Natural killer cell (primary cell): ENCODE results near the gene CHST7. TPM values are rescaled to one million over a fixed set of nuclear protein-coding genes. Genes with fewer than 3 reads are reported as not detected.

Experiments
- ATAC-seq, 3 donors: fragments of 150-1000 bp in 2 of 3; fragments of 200-7000 bp in 1 of 3; cut with Tn5 transposase; 1 replicate in 1 of 3; 2 replicates in 2 of 3; pipeline ENCODE4 v1.10.0; 2021; ENCODE audit warnings: mild to moderate bottlenecking in 2 of 3, moderate library complexity in 2 of 3
- DNase-seq, 2 donors: peaks; one replicate each; pipeline versions ENCODE4 v3.0.0 to v3.0.0-alpha.2; 2013 to 2021; ENCODE audit warnings: mixed read lengths in 1 of 2
- H3K27ac ChIP-seq: one replicate; pipeline ENCODE4 v1.5.1; 2013; ENCODE audit warnings: mild to moderate bottlenecking, low read length
- H3K27me3 ChIP-seq: one replicate; pipeline ENCODE4 v1.6.1; 2013; ENCODE audit warnings: low read length; ENCODE audit not compliant: control insufficient read depth, insufficient read depth
- H3K36me3 ChIP-seq: one replicate; pipeline ENCODE4 v1.6.1; 2013; ENCODE audit warnings: low read length; ENCODE audit not compliant: control insufficient read depth, insufficient read depth
- H3K4me1 ChIP-seq: one replicate; pipeline ENCODE4 v1.6.1; 2013; ENCODE audit warnings: low read length; ENCODE audit not compliant: control insufficient read depth, insufficient read depth
- H3K4me3 ChIP-seq: one replicate; pipeline ENCODE4 v1.5.1; 2013; ENCODE audit warnings: low read length
- H3K9me3 ChIP-seq: one replicate; pipeline ENCODE4 v1.6.1; 2013; ENCODE audit warnings: low read length; ENCODE audit not compliant: control insufficient read depth, insufficient read depth
- H3K27ac Mint-ChIP-seq, 2 donors: one replicate each; pipeline ENCODE4 v1.8.0; 2022; ENCODE audit warnings: mild to moderate bottlenecking in 2 of 2, mixed read lengths in 2 of 2, moderate library complexity in 1 of 2
- H3K27me3 Mint-ChIP-seq, 2 donors: one replicate each; pipeline ENCODE4 v1.8.0; 2022; ENCODE audit warnings: low read depth in 2 of 2, mixed read lengths in 2 of 2
- H3K36me3 Mint-ChIP-seq: one replicate; pipeline ENCODE4 v1.8.0; 2022; ENCODE audit warnings: mixed read lengths
- H3K4me1 Mint-ChIP-seq, 2 donors: one replicate each; pipeline ENCODE4 v1.8.0; 2022; ENCODE audit warnings: mixed read lengths in 2 of 2
- H3K4me3 Mint-ChIP-seq: one replicate; pipeline ENCODE4 v1.8.0; 2022; ENCODE audit warnings: mild to moderate bottlenecking, moderate library complexity, mixed read lengths
- H3K9me3 Mint-ChIP-seq, 2 donors: one replicate each; pipeline ENCODE4 v1.8.0; 2022; ENCODE audit warnings: mixed read lengths in 2 of 2
- CTCF ChIP-seq: fragments of 200-600 bp; IDR thresholded peaks from one replicate; pipeline ENCODE4 v1.8.0; 2022; ENCODE audit warnings: antibody characterized with exemption
- WGBS: methylation state at CpG from one replicate; pipeline ENCODE4 v1.1.7; 2013; ENCODE audit warnings: missing lambda C conversion rate; ENCODE audit not compliant: insufficient coverage; 5-methylcytosine and 5-hydroxymethylcytosine counted together
- intact Hi-C: fragments of 100-400 bp; cut with micrococcal nuclease; formaldehyde crosslinking; loops from one replicate; pipeline ENCODE4 v1.14.2; 2022
- total RNA-seq, 4 donors: library from RNA; stranded (reverse); fragments of 120-200 nt in 1 of 4; gene quantifications; one replicate each; pipeline versions ENCODE4 v1.2.3 to v1.2.4, GENCODE V29; 2013 to 2022

Gene CHST7
- total RNA-seq, 3 donors from 2014 or later (not counting 1 experiment from before 2014, with no cell fraction given) = 8.7 to 15.9 (median 11.8) TPM

GRCh38 chrX:46559062-46559461 lies 14.5 kb upstream of the CHST7 start:
- peaks cover 0 to 7% of the 10 kb centered on the region in 2 donors for H3K27me3 Mint-ChIP-seq
- H3K4me3 Mint-ChIP-seq = no peak overlapping the region
- ATAC-seq = no peak
- H3K4me3 ChIP-seq = no peak overlapping the region
- 95% methylated on average over 3 of the region's 3 CpGs for WGBS
- no peak for TF ChIP-seq CTCF
- H3K27me3 ChIP-seq = no peaks in the 10 kb centered on the region
- no peak overlapping the region for H3K27ac Mint-ChIP-seq
- peaks cover 12% of the 10 kb centered on the region for H3K4me1 ChIP-seq
- no peaks in the 10 kb centered on the region for H3K9me3 ChIP-seq
- H3K27ac ChIP-seq = no peak overlapping the region
- DNase-seq = no peak
- intact Hi-C loops = no loop called here
- H3K4me1 Mint-ChIP-seq = peaks cover 16% of the 10 kb centered on the region in 2 donors
- no peaks in the 10 kb centered on the region for H3K36me3 ChIP-seq
- H3K36me3 Mint-ChIP-seq = no peaks in the 10 kb centered on the region
- no peaks in the 10 kb centered on the region for H3K9me3 Mint-ChIP-seq

- peak overlapping the region; percentile 9 to 82 for H3K27ac Mint-ChIP-seq
- H3K4me1 Mint-ChIP-seq = peaks cover 16% of the 10 kb centered on the region in 2 donors
- peak overlapping the region; percentile 35 for H3K4me3 Mint-ChIP-seq
- no peaks in the 10 kb centered on the region for H3K36me3 ChIP-seq
- peaks cover 12% of the 10 kb centered on the region for H3K4me1 ChIP-seq
- H3K27ac ChIP-seq = peak overlapping the region; percentile 66
- H3K9me3 Mint-ChIP-seq = no peaks in the 10 kb centered on the region
- ATAC-seq = peak; percentile 70 to 87 (median 85)
- no peak overlapping the region for H3K4me3 ChIP-seq
- no peaks in the 10 kb centered on the region for H3K36me3 Mint-ChIP-seq
- no peak for TF ChIP-seq CTCF
- peak in 1 of 2 donors; percentile 12 for DNase-seq
- no peaks in the 10 kb centered on the region for H3K27me3 ChIP-seq
- H3K9me3 ChIP-seq = no peaks in the 10 kb centered on the region
- intact Hi-C loops = no loop called here
- H3K27me3 Mint-ChIP-seq = peaks cover 0 to 7% of the 10 kb centered on the region in 2 donors
- 28% methylated on average over 3 of the region's 6 CpGs for WGBS
Observed at GRCh38 chrX:46561824-46562657, 11.5 kb upstream of the CHST7 start.

GRCh38 chrX:46567388-46567787 lies 6.2 kb upstream of the CHST7 start:
- no peaks in the 10 kb centered on the region for H3K9me3 Mint-ChIP-seq
- Histone ChIP-seq H3K4me1 (peaks cover 13% of the 10 kb centered on the region), H3K9me3 (no peaks in the 10 kb centered on the region), H3K27ac (no peak overlapping the region), H3K36me3 (no peaks in the 10 kb centered on the region), H3K27me3 (no peaks in the 10 kb centered on the region), H3K4me3 (no peak overlapping the region)
- ATAC-seq = no peak
- H3K36me3 Mint-ChIP-seq = no peaks in the 10 kb centered on the region
- H3K4me3 Mint-ChIP-seq = no peak overlapping the region
- no peak for TF ChIP-seq CTCF
- H3K4me1 Mint-ChIP-seq = peaks cover 9 to 13% of the 10 kb centered on the region in 2 donors
- H3K27me3 Mint-ChIP-seq = no peaks in the 10 kb centered on the region
- intact Hi-C loops = no loop called here
- DNase-seq = no peak
- H3K27ac Mint-ChIP-seq = no peak overlapping the region
